Lung (tissue), 12 donors: ENCODE results near the gene SPTBN1. TPM values are rescaled to one million over a fixed set of nuclear protein-coding genes. Genes with fewer than 3 reads are reported as not detected.
"Not testable (repeated sequence)": the region's sequence is repeated elsewhere in the genome, so short reads cannot be mapped to it uniquely, and the experiment has no call there.

Source experiments
- ATAC-seq: fragments of 200-7000 bp; cut with Tn5 transposase; one replicate; pipeline ENCODE4 v1.9.1; 2020; ENCODE audit warnings: moderate number of reproducible peaks; ENCODE audit not compliant: insufficient read depth, low FRiP score
- DNase-seq, 3 donors: peaks; one replicate each; pipeline ENCODE4 v3.0.0-alpha.2; 2013 to 2017
- H3K27ac ChIP-seq, 2 donors: one replicate each; pipeline ENCODE4 v1.5.1; 2013; ENCODE audit warnings: mild to moderate bottlenecking in 2 of 2, moderate library complexity in 2 of 2, control low read depth in 1 of 2, inconsistent platforms in 1 of 2, low read depth in 1 of 2, low read length in 1 of 2
- H3K27me3 ChIP-seq, 3 donors: one replicate each; pipeline ENCODE4 v1.5.1; 2013; ENCODE audit warnings: low read length in 2 of 3; ENCODE audit not compliant: control insufficient read depth in 3 of 3, insufficient read depth in 3 of 3
- H3K36me3 ChIP-seq, 4 donors: one replicate each; pipeline ENCODE4 v1.5.1; 2013; ENCODE audit warnings: low read length in 4 of 4, mild to moderate bottlenecking in 1 of 4, moderate library complexity in 1 of 4; ENCODE audit not compliant: control insufficient read depth in 4 of 4, insufficient read depth in 4 of 4
- H3K4me1 ChIP-seq, 5 donors: one replicate each; pipeline ENCODE4 v1.5.1; 2013; ENCODE audit warnings: low read length in 5 of 5, mild to moderate bottlenecking in 2 of 5, moderate library complexity in 1 of 5; ENCODE audit not compliant: control insufficient read depth in 5 of 5, insufficient read depth in 5 of 5
- H3K4me3 ChIP-seq: one replicate; pipeline ENCODE4 v1.5.1; 2013; ENCODE audit warnings: mild to moderate bottlenecking, control low read depth, moderate library complexity
- H3K9ac ChIP-seq, 2 donors: one replicate each; pipeline ENCODE4 v1.5.1; 2013; ENCODE audit warnings: low read length in 2 of 2, control low read depth in 1 of 2; ENCODE audit not compliant: insufficient read depth in 1 of 2
- H3K9me3 ChIP-seq, 4 donors: one replicate each; pipeline ENCODE4 v1.5.1; 2013; ENCODE audit warnings: low read length in 3 of 4, mild to moderate bottlenecking in 1 of 4, moderate library complexity in 1 of 4; ENCODE audit not compliant: control insufficient read depth in 4 of 4, insufficient read depth in 3 of 4
- WGBS, 2 donors: extraction: QIAGEN DNeasy Blood & Tissue Kit; methylation state at CpG; one replicate each; pipeline ENCODE4 v1.1.7; 2013; 5-methylcytosine and 5-hydroxymethylcytosine counted together
- polyA plus RNA-seq, 2 donors: library from polyadenylated mRNA; stranded (reverse); fragments of 200-250 nt; gene quantifications; one replicate each; pipeline ENCODE4 v1.2.1, GENCODE V29; 2013
- total RNA-seq, 2 donors: library from RNA; depleted of rRNA in 1 of 2; stranded (reverse); fragments of >200 nt in 1 of 2; gene quantifications; one replicate each; pipeline ENCODE4 v1.2.1, GENCODE V29; 2014 to 2021
- TF ChIP-seq, protein P1 (sequence below): IDR thresholded peaks from 2 replicates; pipeline ENCODE4 v1.5.1; 2012; ENCODE audit warnings: mild to moderate bottlenecking; ENCODE audit errors: control extremely low read depth, extremely low read depth
- donor health status: control.
- donor health status: control.
- donor health status: Bipolar disorder and iron deficiency.
- donor health status: healthy.
- donor health status: DM: yes; HTN: yes; CAD: no.

The SPTBN1 gene
- total and polyA plus RNA-seq, 4 donors = 89.4 to 715 (median 275) TPM

DNA sequence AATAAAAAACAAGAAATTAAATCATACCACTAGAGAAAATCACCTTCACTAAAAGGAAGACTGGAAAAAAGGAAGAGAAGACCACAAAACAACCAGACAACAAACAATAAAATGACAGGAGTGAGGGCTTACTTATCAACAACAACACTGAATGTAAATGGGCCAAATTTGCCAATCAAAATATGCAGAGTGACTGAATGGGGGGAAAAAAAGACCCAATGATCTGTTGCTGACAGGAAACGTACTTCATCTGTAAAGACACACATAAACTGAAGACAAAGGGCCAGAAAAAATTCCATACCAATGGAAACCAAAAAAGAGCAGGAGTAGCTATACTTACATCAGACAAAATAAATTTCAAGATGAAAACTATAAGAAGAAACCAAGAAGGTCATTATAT lies 241.8 kb downstream of the SPTBN1 start:
- ATAC-seq (no peak), DNase-seq (no peak)
- no peaks in the 10 kb centered on the region for H3K36me3 ChIP-seq
- TF ChIP-seq, protein P1, sequence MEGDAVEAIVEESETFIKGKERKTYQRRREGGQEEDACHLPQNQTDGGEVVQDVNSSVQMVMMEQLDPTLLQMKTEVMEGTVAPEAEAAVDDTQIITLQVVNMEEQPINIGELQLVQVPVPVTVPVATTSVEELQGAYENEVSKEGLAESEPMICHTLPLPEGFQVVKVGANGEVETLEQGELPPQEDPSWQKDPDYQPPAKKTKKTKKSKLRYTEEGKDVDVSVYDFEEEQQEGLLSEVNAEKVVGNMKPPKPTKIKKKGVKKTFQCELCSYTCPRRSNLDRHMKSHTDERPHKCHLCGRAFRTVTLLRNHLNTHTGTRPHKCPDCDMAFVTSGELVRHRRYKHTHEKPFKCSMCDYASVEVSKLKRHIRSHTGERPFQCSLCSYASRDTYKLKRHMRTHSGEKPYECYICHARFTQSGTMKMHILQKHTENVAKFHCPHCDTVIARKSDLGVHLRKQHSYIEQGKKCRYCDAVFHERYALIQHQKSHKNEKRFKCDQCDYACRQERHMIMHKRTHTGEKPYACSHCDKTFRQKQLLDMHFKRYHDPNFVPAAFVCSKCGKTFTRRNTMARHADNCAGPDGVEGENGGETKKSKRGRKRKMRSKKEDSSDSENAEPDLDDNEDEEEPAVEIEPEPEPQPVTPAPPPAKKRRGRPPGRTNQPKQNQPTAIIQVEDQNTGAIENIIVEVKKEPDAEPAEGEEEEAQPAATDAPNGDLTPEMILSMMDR = no peak
- no peak overlapping the region for H3K4me3 ChIP-seq
- H3K9me3 ChIP-seq = no peaks in the 10 kb centered on the region
- peaks cover 0 to 3% (median 0%) of the 10 kb centered on the region in 5 donors for H3K4me1 ChIP-seq
- H3K27me3 ChIP-seq = no peaks in the 10 kb centered on the region
- H3K27ac ChIP-seq = no peak overlapping the region
- no peak overlapping the region for H3K9ac ChIP-seq
- 89 to 93% methylated on average over 1 of the region's 1 CpG for WGBS, 2 donors

DNA sequence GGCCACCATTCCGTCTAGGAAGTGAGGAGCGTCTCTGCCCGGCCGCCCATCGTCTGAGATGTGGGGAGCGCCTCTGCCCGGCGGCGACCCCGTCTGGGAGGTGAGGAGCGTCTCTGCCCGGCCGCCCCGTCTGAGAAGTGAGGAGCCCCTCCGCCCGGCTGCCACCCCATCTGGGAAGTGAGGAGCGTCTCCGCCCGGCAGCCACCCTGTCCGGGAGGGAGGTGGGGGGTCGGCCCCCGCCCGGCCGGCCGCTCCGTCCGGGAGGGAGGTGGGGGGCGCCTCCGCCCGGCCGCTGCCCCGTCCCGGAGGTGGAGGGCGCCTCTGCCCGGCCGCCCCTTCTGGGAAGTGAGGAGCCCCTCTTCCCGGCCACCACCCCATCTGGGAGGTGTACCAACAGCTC lies 242.8 kb downstream of the SPTBN1 start:
- not testable (repeated sequence) for DNase-seq, ATAC-seq
- WGBS, 2 donors = 97% methylated on average over 28 to 37 of the region's 37 CpGs

DNA sequence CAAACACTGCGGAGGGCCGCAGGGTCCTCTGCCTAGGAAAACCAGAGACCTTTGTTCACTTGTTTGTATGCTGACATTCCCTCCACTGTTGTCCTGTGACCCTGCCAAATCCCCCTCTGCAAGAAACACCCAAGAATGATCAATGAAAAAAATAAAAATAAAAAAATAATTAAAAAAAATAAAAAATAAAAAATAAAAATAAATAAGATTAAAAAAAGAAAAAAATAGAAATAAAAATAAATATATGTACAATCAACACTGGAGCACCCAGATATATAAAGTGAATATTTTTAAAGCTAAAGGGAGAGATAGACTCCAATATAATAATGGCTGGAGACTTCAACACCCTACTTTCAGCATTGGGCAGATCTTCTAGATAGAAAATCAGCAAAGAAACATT lies 243.5 kb downstream of the SPTBN1 start:
- Histone ChIP-seq H3K9ac (no peak overlapping the region), H3K27me3 (no peaks in the 10 kb centered on the region), H3K27ac (no peak overlapping the region), H3K4me3 (no peak overlapping the region), H3K36me3 (no peaks in the 10 kb centered on the region), H3K9me3 (no peaks in the 10 kb centered on the region), H3K4me1 (no peaks in the 10 kb centered on the region)
- ATAC-seq (no peak), DNase-seq (no peak)
- TF ChIP-seq, protein P1 = no peak
- 60 to 81% methylated on average over 2 of the region's 2 CpGs for WGBS, 2 donors

More for the DNA sequence above, 242.8 kb downstream of the SPTBN1 start:
- not testable (repeated sequence) for H3K4me3 ChIP-seq, H3K27ac ChIP-seq, H3K9me3 ChIP-seq, H3K36me3 ChIP-seq, H3K9ac ChIP-seq, H3K27me3 ChIP-seq, H3K4me1 ChIP-seq

DNA sequence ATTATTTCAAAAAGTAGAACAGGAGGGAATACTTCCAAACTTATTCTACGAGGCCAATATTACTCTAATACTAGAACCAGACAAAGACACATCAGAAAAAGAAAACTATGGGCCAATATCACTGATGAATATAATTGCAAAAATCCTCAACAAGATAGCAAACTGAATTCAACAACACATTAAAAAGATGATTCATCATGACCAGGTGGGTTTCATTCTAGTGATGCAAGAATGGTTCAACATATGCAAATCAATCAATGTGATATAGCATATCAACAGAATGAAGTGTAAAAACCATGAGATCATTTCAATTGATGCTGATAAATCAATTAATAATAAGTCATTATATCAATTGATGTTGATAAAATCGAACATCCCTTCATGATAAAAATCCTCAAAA lies 244.9 kb downstream of the SPTBN1 start:
- Histone ChIP-seq H3K9me3 (no peaks in the 10 kb centered on the region), H3K27me3 (no peaks in the 10 kb centered on the region), H3K4me1 (no peaks in the 10 kb centered on the region), H3K27ac (no peak overlapping the region), H3K36me3 (no peaks in the 10 kb centered on the region), H3K9ac (no peak overlapping the region), H3K4me3 (no peak overlapping the region)
- TF ChIP-seq, protein P1 = no peak
- DNase-seq = no peak
- 90 to 96% methylated on average over 2 of the region's 2 CpGs for WGBS, 2 donors
- ATAC-seq = no peak
